NCI-H460 (cell line): ENCODE measurements around the gene SUCNR1. TPM values are rescaled to one million over a fixed set of nuclear protein-coding genes. Genes with fewer than 3 reads are reported as not detected.

Experiments used
- DNase-seq: peaks from one replicate; pipeline ENCODE4 v3.0.0-alpha.2; 2016; ENCODE audit warnings: low read depth; ENCODE audit errors: extremely low read depth
- total RNA-seq: library from RNA; depleted of rRNA; stranded (reverse); fragments of >200 nt; shearing (Covaris generic); gene quantifications from 2 replicates; pipeline ENCODE4 v1.2.3, GENCODE V29; 2014; rRNA removed

The SUCNR1 gene
- total RNA-seq, 1 experiment from 2014 or later, result 3.3 TPM

- DNase-seq, result no peak
Measured at GRCh38 chr3:151931171-151931570, 57.7 kb downstream of the SUCNR1 start.

GRCh38 chr3:151933234-151933853, 59.9 kb downstream of the SUCNR1 start:
- no peak for DNase-seq

Other genes starting within 250 kb of the SUCNR1 start
- gene AADACL2, start 139.7 kb upstream of the SUCNR1 start, total RNA-seq, result not detected in 2 replicates
- 6.2 and 7.8 TPM in 2 replicates for gene AADAC, start 59.5 kb upstream of the SUCNR1 start, total RNA-seq